HUES48 (cell line): ENCODE data around the gene KIF18B.

Experiments used
- H3K27ac ChIP-seq: one replicate; pipeline ENCODE4 v1.7.0; 2013; ENCODE audit warnings: low read depth, low read length, inconsistent platforms
- H3K27me3 ChIP-seq: 2 replicates; pipeline ENCODE4 v1.6.1; 2013; ENCODE audit warnings: mild to moderate bottlenecking, low read length; ENCODE audit not compliant: control insufficient read depth, insufficient read depth
- H3K36me3 ChIP-seq: 2 replicates; pipeline ENCODE4 v1.6.1; 2013; ENCODE audit warnings: low read length; ENCODE audit not compliant: control insufficient read depth, insufficient read depth
- H3K4me1 ChIP-seq: 2 replicates; pipeline ENCODE4 v1.6.1; 2013; ENCODE audit warnings: mild to moderate bottlenecking, low read length; ENCODE audit not compliant: control insufficient read depth, insufficient read depth
- H3K4me3 ChIP-seq: 2 replicates; pipeline ENCODE4 v1.5.1; 2013; ENCODE audit warnings: mild to moderate bottlenecking, low read depth, low read length
- H3K9ac ChIP-seq: 2 replicates; pipeline ENCODE4 v1.6.1; 2013; ENCODE audit warnings: mild to moderate bottlenecking, low read depth, low read length, moderate library complexity
- H3K9me3 ChIP-seq: 2 replicates; pipeline ENCODE4 v1.6.1; 2013; ENCODE audit warnings: low read length; ENCODE audit not compliant: control insufficient read depth, insufficient read depth

The KIF18B gene

DNA sequence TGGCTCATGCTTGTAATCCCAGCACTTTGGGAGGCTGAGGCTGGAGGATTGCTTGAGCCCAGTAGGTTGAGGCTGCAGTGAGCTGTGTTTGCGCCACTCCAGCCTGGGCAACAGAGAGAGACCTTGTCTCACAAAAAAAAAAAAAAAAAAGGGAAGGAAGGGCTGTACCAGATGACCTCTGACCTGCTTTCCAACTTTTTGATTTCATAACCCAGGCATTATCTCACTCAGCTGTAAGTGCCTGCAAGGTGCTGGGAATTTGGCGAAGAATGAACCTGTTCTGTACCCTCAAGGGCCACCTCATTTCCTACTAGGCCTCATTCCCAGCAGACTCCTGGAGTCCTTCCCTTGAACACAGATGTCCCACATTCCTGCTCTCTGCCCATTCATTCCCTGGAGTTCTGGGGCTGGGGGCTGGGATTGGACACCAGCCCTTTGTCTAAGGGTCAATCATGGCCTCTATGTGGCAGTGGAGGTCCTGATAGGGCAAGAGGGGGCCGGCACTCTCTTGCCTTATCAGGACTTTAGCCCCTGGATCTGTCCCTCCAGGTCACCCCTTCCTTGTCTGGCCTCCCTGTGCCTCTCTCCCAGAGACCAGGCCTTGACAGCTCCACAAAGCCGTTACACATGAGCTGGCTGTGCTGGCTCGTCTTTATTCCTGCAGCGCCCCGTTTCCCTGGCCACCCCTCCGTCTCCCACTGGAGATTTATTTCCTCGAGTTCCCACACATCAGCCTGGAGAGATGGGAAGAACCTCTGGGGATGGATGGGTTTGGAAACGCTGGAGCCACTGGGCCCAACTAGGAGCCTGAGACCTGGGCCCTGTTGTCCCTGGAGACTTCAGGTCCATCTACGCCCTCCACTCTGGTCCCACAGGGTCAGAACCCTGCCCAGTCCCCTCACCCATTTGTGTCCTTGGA is 31.5 kb downstream of the KIF18B start:
- H3K27ac ChIP-seq, result no peak overlapping the region
- no peak overlapping the region for H3K9ac ChIP-seq

GRCh38 chr17:44915321-44915726 is 32.2 kb downstream of the KIF18B start, which contains the start of gene GFAP:
Gene GFAP, minus strand, starts transcription at chr17:44915500. Its CDS starts 14 bp downstream, at chr17:44915486.
- H3K36me3 ChIP-seq, result no peaks in the 10 kb centered on the region
- peaks cover 20% of the 10 kb centered on the region for H3K27me3 ChIP-seq
- no peak within 1 kb of the TSS for H3K9ac ChIP-seq
- H3K4me1 ChIP-seq, result peaks cover 6% of the 10 kb centered on the region
- H3K9me3 ChIP-seq, result no peaks in the 10 kb centered on the region
- H3K27ac ChIP-seq, result no peak within 1 kb of the TSS
- H3K4me3 ChIP-seq, result no peak within 1 kb of the TSS

More for the DNA sequence above, 31.5 kb downstream of the KIF18B start:
- Histone ChIP-seq H3K4me3 (no peak overlapping the region), H3K27me3 (peaks cover 17% of the 10 kb centered on the region), H3K4me1 (peaks cover 7% of the 10 kb centered on the region), H3K36me3 (no peaks in the 10 kb centered on the region), H3K9me3 (no peaks in the 10 kb centered on the region)

DNA sequence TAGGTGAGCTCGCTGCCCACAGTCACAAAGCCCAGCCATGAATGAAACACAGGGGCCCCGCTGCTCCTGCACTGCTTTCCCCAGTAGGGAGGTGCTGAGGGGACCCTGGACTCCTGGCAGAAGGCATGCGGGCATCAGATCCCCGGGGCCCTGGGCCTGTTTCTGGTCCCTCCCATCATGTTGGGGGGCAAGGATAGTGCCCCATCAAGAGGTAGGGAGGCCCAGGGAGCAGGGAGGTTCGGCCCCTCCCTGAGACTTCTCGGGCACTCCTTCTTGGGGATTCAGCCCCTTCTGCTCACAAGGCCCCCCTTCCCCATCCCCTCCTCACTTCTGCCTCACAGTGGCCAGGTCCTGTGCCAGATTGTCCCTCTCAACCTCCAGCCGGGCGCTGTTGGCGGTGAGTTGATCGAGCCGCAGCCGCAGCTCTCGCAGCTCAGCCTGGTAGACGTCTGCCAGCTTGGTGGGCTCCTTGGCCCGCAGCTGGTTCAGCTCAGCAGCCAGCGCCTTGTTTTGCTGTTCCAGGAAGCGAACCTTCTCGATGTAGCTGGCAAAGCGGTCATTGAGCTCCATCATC is 32.8 kb downstream of the KIF18B start:
- Histone ChIP-seq H3K27me3 (peaks cover 20% of the 10 kb centered on the region), H3K9me3 (no peaks in the 10 kb centered on the region), H3K27ac (no peak overlapping the region), H3K4me1 (peaks cover 3% of the 10 kb centered on the region), H3K36me3 (no peaks in the 10 kb centered on the region), H3K4me3 (no peak overlapping the region), H3K9ac (no peak overlapping the region)

- no peaks in the 10 kb centered on the region for H3K9me3 ChIP-seq
- no peak overlapping the region for H3K9ac ChIP-seq
- no peak overlapping the region for H3K27ac ChIP-seq
- peaks cover 20% of the 10 kb centered on the region for H3K27me3 ChIP-seq
- H3K36me3 ChIP-seq, result no peaks in the 10 kb centered on the region
- no peak overlapping the region for H3K4me3 ChIP-seq
- peaks cover 3% of the 10 kb centered on the region for H3K4me1 ChIP-seq
Measured at GRCh38 chr17:44914148-44914547, 33.4 kb downstream of the KIF18B start.

DNA sequence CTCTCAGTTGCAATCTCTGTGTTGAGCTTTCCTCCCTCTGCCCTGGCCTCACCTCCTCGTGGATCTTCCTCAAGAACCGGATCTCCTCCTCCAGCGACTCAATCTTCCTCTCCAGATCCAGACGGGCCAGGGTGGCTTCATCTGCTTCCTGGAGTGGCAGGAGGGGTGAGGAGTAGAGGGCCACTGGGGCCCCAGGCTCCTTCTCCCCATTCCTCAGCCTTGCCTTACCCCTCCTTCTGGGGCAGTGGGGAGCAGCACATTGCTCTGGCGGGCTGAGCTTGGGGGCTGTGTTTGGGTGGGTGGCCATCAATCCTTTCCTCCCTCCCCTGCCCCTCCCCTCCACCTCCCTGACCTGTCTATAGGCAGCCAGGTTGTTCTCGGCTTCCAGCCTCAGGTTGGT is 33.9 kb downstream of the KIF18B start:
- Histone ChIP-seq H3K27ac (no peak overlapping the region), H3K4me1 (peaks cover 3% of the 10 kb centered on the region), H3K9me3 (no peaks in the 10 kb centered on the region), H3K36me3 (no peaks in the 10 kb centered on the region), H3K27me3 (peaks cover 20% of the 10 kb centered on the region), H3K9ac (no peak overlapping the region), H3K4me3 (no peak overlapping the region)

GRCh38 chr17:44912763-44913544 is 34.6 kb downstream of the KIF18B start:
- Histone ChIP-seq H3K27me3 (peaks cover 20% of the 10 kb centered on the region), H3K36me3 (no peaks in the 10 kb centered on the region), H3K4me3 (no peak overlapping the region), H3K27ac (no peak overlapping the region), H3K9me3 (no peaks in the 10 kb centered on the region), H3K4me1 (peaks cover 3% of the 10 kb centered on the region), H3K9ac (no peak overlapping the region)

- Histone ChIP-seq H3K9ac (no peak overlapping the region), H3K4me3 (peak overlapping the region; percentile 63), H3K9me3 (no peaks in the 10 kb centered on the region), H3K36me3 (no peaks in the 10 kb centered on the region), H3K4me1 (peaks cover 3% of the 10 kb centered on the region), H3K27me3 (peaks cover 20% of the 10 kb centered on the region), H3K27ac (no peak overlapping the region)
Measured at GRCh38 chr17:44911133-44912001, 36.2 kb downstream of the KIF18B start.

DNA sequence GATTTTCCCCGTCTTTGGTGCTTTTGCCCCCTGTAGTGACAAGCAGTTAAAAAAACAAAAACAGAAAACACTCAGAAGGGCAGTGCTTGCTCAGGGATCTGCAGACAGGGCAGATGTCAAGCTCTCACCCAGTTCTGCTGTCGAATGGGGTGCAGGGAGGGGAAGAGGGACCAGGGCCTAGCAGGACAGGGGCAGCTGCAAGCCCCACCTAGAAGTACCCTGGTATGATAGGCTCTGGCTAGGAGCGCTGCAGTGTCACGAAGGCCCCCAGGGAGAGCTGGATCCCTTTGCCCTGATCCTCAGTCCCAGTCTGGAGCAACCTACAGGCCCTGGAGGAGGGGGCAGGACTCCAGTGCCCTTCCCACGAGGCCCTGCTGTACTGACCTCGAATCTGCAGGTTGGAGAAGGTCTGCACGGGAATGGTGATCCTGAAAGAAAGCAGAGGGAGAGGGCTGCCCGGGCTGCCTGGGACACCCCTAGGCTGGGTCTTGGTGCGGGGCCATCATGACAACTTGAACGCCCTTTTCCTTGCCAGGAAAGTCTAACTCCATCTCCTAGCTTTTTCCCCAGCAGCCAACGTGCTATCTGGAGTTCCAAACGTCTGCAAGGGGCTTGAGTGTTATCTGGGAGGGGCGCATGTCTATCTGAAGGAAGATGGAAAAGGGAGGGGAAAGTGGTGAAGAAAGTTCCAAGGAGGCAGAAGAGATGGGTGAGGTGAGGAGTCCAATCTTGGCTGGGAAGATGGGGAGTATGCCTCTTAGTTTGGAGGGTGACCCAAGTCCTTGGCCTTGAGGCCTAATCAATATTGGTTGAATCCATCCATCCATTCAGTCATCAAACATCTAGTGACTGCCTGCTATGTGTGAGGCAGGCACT is 37.1 kb downstream of the KIF18B start:
- Histone ChIP-seq H3K9me3 (no peaks in the 10 kb centered on the region), H3K27me3 (peaks cover 20% of the 10 kb centered on the region), H3K36me3 (no peaks in the 10 kb centered on the region), H3K4me1 (peaks cover 3% of the 10 kb centered on the region), H3K4me3 (peak overlapping the region; percentile 63), H3K9ac (no peak overlapping the region), H3K27ac (no peak overlapping the region)

DNA sequence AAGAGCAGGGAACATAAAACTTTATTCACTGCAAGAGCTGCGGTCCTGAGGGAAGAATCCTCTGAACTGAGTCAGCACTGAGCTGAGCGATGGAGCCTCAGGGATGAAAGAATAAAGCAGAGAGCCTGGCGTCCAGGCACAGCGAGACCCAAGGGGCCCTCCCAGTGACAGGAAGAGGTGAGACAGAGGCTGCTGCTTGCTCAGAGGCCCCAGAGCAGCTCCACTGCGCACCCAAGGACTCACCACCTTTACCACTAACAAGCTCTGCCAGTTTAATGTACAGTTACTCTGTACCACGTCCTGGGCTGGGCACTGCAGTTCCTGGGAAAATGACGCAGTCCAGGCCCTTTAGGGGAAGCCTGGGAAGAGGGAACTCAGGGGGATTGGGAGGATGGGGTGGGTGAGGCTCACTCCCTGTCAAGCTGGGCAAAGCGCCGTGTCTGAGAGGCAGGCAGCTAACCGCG is 37.9 kb downstream of the KIF18B start:
- Histone ChIP-seq H3K27me3 (peaks cover 20% of the 10 kb centered on the region), H3K4me3 (no peak overlapping the region), H3K9ac (no peak overlapping the region), H3K27ac (no peak overlapping the region), H3K4me1 (peaks cover 3% of the 10 kb centered on the region), H3K36me3 (no peaks in the 10 kb centered on the region), H3K9me3 (no peaks in the 10 kb centered on the region)
